Parathyroid adenoma (tissue), 2 donors: ENCODE data around the gene STPG4.
"Not testable (repeated sequence)": the region's sequence is repeated elsewhere in the genome, so short reads cannot be mapped to it uniquely, and the experiment has no call there.

Experiments used
- H2AFZ ChIP-seq: fragments of 300-600 bp; sonication (generic); one replicate; pipeline ENCODE4 v1.7.0; 2017; ENCODE audit warnings: antibody characterized with exemption, mild to moderate bottlenecking
- H3K27ac ChIP-seq: fragments of 300-600 bp; sonication (generic); one replicate; pipeline ENCODE4 v1.7.0; 2017
- H3K27me3 ChIP-seq: fragments of 300-600 bp; sonication (generic); one replicate; pipeline ENCODE4 v1.7.0; 2017; ENCODE audit warnings: low read length; ENCODE audit not compliant: control insufficient read depth, insufficient read depth
- H3K36me3 ChIP-seq: fragments of 300-600 bp; sonication (generic); one replicate; pipeline ENCODE4 v1.7.0; 2017; ENCODE audit warnings: low read length; ENCODE audit not compliant: control insufficient read depth, insufficient read depth
- H3K4me1 ChIP-seq: fragments of 300-600 bp; sonication (generic); one replicate; pipeline ENCODE4 v1.7.0; 2017; ENCODE audit warnings: control low read depth
- H3K4me2 ChIP-seq: fragments of 300-600 bp; sonication (generic); one replicate; pipeline ENCODE4 v1.7.0; 2017; ENCODE audit warnings: low read length
- H3K4me3 ChIP-seq: fragments of 300-600 bp; sonication (generic); one replicate; pipeline ENCODE4 v1.7.0; 2017; ENCODE audit warnings: low read depth, low read length
- H3K79me2 ChIP-seq: fragments of 300-600 bp; sonication (generic); one replicate; pipeline ENCODE4 v1.7.0; 2017; ENCODE audit warnings: control low read depth
- H3K9ac ChIP-seq: fragments of 300-600 bp; sonication (generic); one replicate; pipeline ENCODE4 v1.7.0; 2017; ENCODE audit warnings: mild to moderate bottlenecking
- H3K9me3 ChIP-seq: fragments of 300-600 bp; sonication (generic); one replicate; pipeline ENCODE4 v1.7.0; 2017; ENCODE audit warnings: low read length; ENCODE audit not compliant: control insufficient read depth
- TF ChIP-seq, protein P1 (sequence below): fragments of 300-600 bp; sonication (generic); IDR thresholded peaks from one replicate; pipeline ENCODE4 v1.7.0; 2017; ENCODE audit warnings: antibody characterized with exemption, mild to moderate bottlenecking
- donor health status: primary hyperparathyroidism.

Gene STPG4

DNA sequence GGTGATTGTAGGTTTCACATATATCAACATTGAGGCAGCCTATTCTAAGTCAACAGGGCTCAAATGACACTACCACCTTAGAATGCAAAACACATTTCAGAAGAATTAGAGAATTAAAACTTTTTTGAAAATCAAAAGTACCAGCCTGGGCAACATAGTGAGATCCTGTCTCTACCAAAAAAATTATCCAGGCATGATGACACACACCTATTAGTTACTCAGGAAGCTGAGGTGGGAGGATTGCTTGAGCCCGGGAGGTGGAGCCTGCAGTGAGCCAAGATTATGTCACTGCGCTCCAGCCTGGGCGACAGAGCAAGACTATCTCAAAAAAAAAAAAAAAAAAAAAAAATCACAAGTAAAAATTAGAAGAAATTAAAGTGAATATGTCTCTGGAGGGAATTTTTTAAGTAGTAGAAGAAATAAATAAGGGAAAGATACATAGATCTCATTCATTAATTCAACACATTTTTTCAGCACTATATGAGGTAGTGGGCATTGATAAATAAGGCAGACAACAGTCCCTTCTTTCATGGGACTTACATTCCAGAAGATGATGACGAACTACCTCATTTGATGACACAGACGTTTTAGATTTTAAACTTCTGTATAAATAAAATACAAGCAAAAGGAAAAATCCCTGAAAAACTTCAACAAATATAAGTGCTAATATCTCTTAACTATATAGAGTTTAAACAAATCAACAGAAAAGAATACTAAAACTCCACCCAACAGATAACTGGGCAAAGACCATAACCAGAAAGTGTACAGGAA, 42.3 kb downstream of the STPG4 start:
- H3K4me1 ChIP-seq: no peaks in the 10 kb centered on the region
- TF ChIP-seq, protein P1, sequence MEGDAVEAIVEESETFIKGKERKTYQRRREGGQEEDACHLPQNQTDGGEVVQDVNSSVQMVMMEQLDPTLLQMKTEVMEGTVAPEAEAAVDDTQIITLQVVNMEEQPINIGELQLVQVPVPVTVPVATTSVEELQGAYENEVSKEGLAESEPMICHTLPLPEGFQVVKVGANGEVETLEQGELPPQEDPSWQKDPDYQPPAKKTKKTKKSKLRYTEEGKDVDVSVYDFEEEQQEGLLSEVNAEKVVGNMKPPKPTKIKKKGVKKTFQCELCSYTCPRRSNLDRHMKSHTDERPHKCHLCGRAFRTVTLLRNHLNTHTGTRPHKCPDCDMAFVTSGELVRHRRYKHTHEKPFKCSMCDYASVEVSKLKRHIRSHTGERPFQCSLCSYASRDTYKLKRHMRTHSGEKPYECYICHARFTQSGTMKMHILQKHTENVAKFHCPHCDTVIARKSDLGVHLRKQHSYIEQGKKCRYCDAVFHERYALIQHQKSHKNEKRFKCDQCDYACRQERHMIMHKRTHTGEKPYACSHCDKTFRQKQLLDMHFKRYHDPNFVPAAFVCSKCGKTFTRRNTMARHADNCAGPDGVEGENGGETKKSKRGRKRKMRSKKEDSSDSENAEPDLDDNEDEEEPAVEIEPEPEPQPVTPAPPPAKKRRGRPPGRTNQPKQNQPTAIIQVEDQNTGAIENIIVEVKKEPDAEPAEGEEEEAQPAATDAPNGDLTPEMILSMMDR: no peak
- H3K4me3 ChIP-seq: no peak overlapping the region
- no peaks in the 10 kb centered on the region for H3K27me3 ChIP-seq
- H3K9me3 ChIP-seq: no peaks in the 10 kb centered on the region
- no peaks in the 10 kb centered on the region for H3K36me3 ChIP-seq
- no peak overlapping the region for H3K27ac ChIP-seq
- no peak overlapping the region for H2AFZ ChIP-seq
- H3K79me2 ChIP-seq: no peaks in the 10 kb centered on the region
- no peak overlapping the region for H3K9ac ChIP-seq
- H3K4me2 ChIP-seq: no peak overlapping the region

DNA sequence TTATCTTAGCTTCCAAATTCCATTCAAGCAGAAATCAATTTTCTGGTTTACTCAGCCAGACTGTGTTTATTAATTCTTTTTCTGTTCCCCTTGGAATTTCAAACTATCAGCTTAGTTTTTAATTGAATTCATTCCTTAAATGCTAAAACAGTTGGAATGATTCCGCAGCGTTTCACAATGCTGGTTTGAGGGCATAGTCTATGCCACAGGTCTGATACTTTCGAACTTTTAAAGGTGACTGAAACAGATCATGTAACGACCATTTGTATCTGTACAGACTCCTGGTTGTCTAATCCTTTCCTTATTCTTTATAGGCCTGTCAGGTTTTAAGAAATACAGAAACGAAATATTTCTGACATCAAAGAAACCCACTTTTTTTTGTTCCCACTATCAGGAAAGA, 45.4 kb downstream of the STPG4 start:
- Histone ChIP-seq H3K27ac (no peak overlapping the region), H3K4me3 (no peak overlapping the region)

DNA sequence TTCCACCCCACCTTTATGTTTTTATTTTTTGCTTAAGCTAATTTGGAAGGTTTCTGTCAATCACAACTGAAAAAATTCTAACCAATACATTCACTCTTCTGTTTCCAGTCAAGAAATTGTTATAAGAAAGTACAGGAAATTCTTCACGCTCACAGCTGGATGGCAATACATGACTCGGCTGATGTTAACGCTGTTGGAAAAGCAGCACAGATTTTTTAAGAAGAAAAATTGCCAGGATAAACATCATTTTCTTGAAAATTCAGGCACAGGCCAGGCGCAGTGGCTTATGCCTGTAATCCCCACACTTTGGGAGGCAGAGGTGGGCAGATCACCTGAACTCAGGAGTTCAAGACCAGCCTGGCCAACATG, 46.1 kb downstream of the STPG4 start:
- no peak overlapping the region for H3K4me2 ChIP-seq
- H2AFZ ChIP-seq: no peak overlapping the region
- no peak overlapping the region for H3K9ac ChIP-seq
- H3K27ac ChIP-seq: no peak overlapping the region
- H3K4me1 ChIP-seq: peaks cover 7% of the 10 kb centered on the region
- H3K27me3 ChIP-seq: no peaks in the 10 kb centered on the region
- H3K9me3 ChIP-seq: no peaks in the 10 kb centered on the region
- no peaks in the 10 kb centered on the region for H3K79me2 ChIP-seq
- TF ChIP-seq, protein P1: no peak
- H3K4me3 ChIP-seq: no peak overlapping the region
- no peaks in the 10 kb centered on the region for H3K36me3 ChIP-seq

More for the DNA sequence above, 45.4 kb downstream of the STPG4 start:
- Histone ChIP-seq H3K9me3 (no peaks in the 10 kb centered on the region), H3K9ac (no peak overlapping the region), H3K4me1 (peaks cover 7% of the 10 kb centered on the region), H3K4me2 (no peak overlapping the region), H3K79me2 (no peaks in the 10 kb centered on the region), H2AFZ (no peak overlapping the region), H3K36me3 (no peaks in the 10 kb centered on the region), H3K27me3 (no peaks in the 10 kb centered on the region)
- TF ChIP-seq, protein P1: no peak

DNA sequence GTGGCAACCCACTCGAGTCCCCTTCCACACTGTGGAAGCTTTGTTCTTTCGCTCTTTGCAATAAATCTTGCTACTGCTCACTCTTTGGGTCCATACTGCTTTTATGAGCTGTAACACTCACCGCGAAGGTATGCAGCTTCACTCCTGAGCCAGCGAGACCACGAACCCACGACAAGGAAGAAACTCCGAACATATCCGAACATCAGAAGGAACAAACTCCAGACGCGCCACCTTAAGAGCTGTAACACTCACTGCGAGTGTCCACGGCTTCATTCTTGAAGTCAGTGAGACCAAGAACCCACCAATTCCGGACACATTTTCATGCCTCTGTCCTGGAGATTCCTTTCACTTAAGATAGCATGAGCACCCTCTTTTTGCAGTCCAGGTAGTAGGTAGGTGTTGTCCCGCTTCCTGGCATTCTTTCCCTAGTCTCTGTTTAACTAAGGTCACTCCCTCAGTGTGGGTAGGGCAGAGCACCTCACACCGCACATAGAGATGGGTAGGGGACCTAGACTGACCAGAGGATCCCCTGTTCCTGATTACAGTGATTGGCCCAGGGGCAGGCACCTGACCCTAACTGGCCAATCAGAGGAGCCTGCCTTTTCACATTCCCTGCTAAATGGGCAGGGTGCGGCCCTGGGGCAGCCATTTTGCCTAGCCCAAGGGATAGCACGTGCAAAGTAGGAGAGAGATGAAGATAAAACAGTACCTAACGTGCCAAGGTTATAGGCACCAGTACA, 46.7 kb downstream of the STPG4 start:
- not testable (repeated sequence) for H2AFZ ChIP-seq, H3K4me1 ChIP-seq, H3K4me2 ChIP-seq, H3K9me3 ChIP-seq, H3K9ac ChIP-seq, H3K36me3 ChIP-seq, H3K4me3 ChIP-seq, H3K27ac ChIP-seq, H3K79me2 ChIP-seq, H3K27me3 ChIP-seq

DNA sequence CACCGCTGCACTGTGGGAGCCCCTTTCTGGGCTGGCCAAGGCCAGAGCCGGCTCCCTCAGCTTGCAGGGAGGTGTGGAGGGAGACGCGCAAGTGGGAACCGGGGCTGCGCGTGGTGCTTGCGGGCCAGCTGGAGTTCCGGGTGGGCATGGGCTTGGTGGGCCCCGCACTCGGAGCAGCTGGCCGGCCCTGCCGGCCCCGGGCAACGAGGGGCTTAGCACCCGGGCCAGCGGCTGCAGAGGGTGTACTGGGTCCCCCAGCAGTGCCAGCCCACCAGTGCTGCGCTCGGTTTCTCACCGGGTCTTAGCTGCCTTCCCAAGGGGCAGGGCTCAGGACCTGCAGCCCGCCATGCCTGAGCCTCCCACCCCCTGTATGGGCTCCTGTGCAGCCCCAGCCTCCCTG, 47.9 kb downstream of the STPG4 start:
- not testable (repeated sequence) for H2AFZ ChIP-seq

DNA sequence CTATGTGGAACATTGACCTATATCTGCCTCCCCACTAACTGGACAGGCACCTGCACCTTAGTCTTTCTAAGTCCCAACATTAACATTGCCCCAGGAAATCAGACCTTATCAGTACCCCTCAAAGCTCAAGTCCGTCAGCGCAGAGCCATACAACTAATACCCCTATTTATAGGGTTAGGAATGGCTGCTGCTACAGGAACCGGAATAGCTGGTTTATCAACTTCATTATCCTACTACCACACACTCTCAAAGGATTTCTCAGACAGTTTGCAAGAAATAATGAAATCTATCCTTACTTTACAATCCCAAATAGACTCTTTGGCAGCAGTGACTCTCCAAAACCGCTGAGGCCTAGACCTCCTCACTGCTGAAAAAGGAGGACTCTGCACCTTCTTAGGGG, 48.9 kb downstream of the STPG4 start:
- not testable (repeated sequence) for H3K9me3 ChIP-seq
- H3K27ac ChIP-seq: peak overlapping the region; percentile 34

More for the DNA sequence above, 47.9 kb downstream of the STPG4 start:
- H3K36me3 ChIP-seq, H3K4me1 ChIP-seq, H3K4me2 ChIP-seq, H3K79me2 ChIP-seq, H3K27ac ChIP-seq, H3K9ac ChIP-seq, H3K9me3 ChIP-seq, H3K27me3 ChIP-seq, H3K4me3 ChIP-seq: not testable (repeated sequence)

DNA sequence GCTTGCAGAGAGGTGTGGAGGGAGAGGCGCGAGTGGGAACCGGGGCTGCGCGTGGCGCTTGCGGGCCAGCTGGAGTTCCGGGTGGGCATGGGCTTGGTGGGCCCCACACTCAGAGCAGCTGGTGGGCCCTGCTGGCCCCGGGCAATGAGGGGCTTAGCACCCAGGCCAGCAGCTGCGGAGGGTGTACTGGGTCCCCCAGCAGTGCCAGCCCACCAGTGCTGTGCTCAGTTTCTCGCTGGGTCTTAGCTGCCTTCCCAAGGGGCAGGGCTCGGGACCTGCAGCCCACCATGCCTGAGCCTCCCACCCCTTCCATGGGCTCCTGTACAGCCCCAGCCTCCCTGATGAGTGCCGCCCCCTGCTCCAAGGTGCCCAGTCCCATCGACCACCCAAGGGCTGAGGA, 55.4 kb downstream of the STPG4 start:
- H3K36me3 ChIP-seq, H3K4me2 ChIP-seq, H3K27ac ChIP-seq, H3K9ac ChIP-seq, H2AFZ ChIP-seq, H3K27me3 ChIP-seq, H3K4me3 ChIP-seq, H3K4me1 ChIP-seq, H3K9me3 ChIP-seq, H3K79me2 ChIP-seq: not testable (repeated sequence)

More for the DNA sequence above, 48.9 kb downstream of the STPG4 start:
- H2AFZ ChIP-seq: peak overlapping the region; percentile 55
- H3K36me3 ChIP-seq, H3K4me2 ChIP-seq, H3K27me3 ChIP-seq, H3K4me3 ChIP-seq, H3K4me1 ChIP-seq, H3K9ac ChIP-seq, H3K79me2 ChIP-seq: not testable (repeated sequence)
